ENCODE results near the gene DOCK7.

The DOCK7 gene

DNA sequence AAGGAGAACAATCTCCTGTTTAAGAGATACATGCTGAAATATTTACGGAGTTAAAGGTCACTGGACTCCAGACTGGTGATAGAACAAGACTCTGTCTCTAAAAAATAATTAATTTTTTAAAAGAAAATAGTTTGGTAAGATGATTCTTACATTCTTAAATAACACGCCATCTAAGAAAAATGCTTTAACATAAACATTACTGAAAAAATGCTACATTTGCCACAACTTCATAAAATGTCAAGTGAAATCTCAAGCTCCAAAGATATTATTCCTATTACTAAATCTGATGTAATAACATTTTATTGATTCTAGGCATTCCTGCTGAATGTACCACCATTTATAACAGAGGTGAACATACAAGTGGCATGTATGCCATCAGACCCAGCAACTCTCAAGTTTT, 86.7 kb downstream of the DOCK7 start:
- TF ChIP-seq, protein P1, sequence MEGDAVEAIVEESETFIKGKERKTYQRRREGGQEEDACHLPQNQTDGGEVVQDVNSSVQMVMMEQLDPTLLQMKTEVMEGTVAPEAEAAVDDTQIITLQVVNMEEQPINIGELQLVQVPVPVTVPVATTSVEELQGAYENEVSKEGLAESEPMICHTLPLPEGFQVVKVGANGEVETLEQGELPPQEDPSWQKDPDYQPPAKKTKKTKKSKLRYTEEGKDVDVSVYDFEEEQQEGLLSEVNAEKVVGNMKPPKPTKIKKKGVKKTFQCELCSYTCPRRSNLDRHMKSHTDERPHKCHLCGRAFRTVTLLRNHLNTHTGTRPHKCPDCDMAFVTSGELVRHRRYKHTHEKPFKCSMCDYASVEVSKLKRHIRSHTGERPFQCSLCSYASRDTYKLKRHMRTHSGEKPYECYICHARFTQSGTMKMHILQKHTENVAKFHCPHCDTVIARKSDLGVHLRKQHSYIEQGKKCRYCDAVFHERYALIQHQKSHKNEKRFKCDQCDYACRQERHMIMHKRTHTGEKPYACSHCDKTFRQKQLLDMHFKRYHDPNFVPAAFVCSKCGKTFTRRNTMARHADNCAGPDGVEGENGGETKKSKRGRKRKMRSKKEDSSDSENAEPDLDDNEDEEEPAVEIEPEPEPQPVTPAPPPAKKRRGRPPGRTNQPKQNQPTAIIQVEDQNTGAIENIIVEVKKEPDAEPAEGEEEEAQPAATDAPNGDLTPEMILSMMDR (IDR thresholded peaks at IDR 0.05; ENCODE audit: low read depth, low read length, poor library complexity, severe bottlenecking) = no peak
- no peak for TF ChIP-seq EZH2phosphoT487 (IDR thresholded peaks at IDR 0.05; ENCODE audit: borderline replicate concordance, low read length)
- H3K9me2 ChIP-seq (replicated peaks; ENCODE audit: control insufficient read depth, low read length) = no peaks in the 10 kb centered on the region
- H3K4me1 ChIP-seq (ENCODE audit: control insufficient read depth, low read length) = no peaks in the 10 kb centered on the region

DNA sequence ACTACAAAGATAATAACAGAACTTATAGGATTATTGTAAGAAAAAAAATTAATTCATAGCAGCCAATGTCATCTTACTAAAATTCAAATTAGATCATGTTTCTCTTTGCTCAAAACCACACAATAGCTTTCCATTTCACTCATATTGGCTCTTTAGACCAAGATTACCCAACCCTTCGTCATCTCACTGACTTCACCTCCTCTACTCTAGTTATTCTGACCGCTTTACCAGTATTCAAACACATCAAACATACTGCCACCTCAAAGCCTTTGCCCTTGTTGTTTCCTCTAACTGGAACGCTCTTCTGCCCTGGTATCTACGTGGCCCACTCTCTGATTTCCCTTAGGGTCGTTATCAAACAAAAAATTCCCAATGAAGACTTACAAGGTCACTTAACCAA, 89.1 kb downstream of the DOCK7 start:
- no peaks in the 10 kb centered on the region for H3K4me1 ChIP-seq (ENCODE audit: control insufficient read depth, low read length)
- TF ChIP-seq EZH2phosphoT487 (IDR thresholded peaks at IDR 0.05; ENCODE audit: borderline replicate concordance, low read length) = no peak
- TF ChIP-seq, protein P1 (IDR thresholded peaks at IDR 0.05; ENCODE audit: low read depth, low read length, poor library complexity, severe bottlenecking) = no peak
- no peak overlapping the region for H3K4me3 ChIP-seq (ENCODE audit: low read length)
- no peak overlapping the region for H3K4me2 ChIP-seq (ENCODE audit: low read length)
- H3K9me3 ChIP-seq (ENCODE audit: control insufficient read depth, insufficient read depth, low read length) = no peaks in the 10 kb centered on the region
- no peaks in the 10 kb centered on the region for H4K20me1 ChIP-seq (ENCODE audit: control insufficient read depth, insufficient read depth, low read depth, low read length)
- no peaks in the 10 kb centered on the region for H3K36me3 ChIP-seq (ENCODE audit: control insufficient read depth, low read length)
- no peaks in the 10 kb centered on the region for H3K27me3 ChIP-seq (ENCODE audit: control insufficient read depth, low read length)
- H3K79me2 ChIP-seq (ENCODE audit: control insufficient read depth, low read length) = no peaks in the 10 kb centered on the region
- H3K27ac ChIP-seq (ENCODE audit: low read depth, low read length) = no peak overlapping the region
- no peaks in the 10 kb centered on the region for H3K9me2 ChIP-seq (replicated peaks; ENCODE audit: control insufficient read depth, low read length)
- no peaks in the 10 kb centered on the region for H3F3A ChIP-seq (ENCODE audit: control insufficient read depth, insufficient read depth)

More for the DNA sequence above, 86.7 kb downstream of the DOCK7 start:
- Histone ChIP-seq H3K4me2 (ENCODE audit: low read length) (no peak overlapping the region), H3K27me3 (ENCODE audit: control insufficient read depth, low read length) (no peaks in the 10 kb centered on the region), H3K27ac (ENCODE audit: low read depth, low read length) (no peak overlapping the region), H4K20me1 (ENCODE audit: control insufficient read depth, insufficient read depth, low read depth, low read length) (no peaks in the 10 kb centered on the region), H3K9me3 (ENCODE audit: control insufficient read depth, insufficient read depth, low read length) (no peaks in the 10 kb centered on the region), H3K79me2 (ENCODE audit: control insufficient read depth, low read length) (no peaks in the 10 kb centered on the region), H3F3A (ENCODE audit: control insufficient read depth, insufficient read depth) (no peaks in the 10 kb centered on the region), H3K4me3 (ENCODE audit: low read length) (no peak overlapping the region), H3K36me3 (ENCODE audit: control insufficient read depth, low read length) (no peaks in the 10 kb centered on the region)

DNA sequence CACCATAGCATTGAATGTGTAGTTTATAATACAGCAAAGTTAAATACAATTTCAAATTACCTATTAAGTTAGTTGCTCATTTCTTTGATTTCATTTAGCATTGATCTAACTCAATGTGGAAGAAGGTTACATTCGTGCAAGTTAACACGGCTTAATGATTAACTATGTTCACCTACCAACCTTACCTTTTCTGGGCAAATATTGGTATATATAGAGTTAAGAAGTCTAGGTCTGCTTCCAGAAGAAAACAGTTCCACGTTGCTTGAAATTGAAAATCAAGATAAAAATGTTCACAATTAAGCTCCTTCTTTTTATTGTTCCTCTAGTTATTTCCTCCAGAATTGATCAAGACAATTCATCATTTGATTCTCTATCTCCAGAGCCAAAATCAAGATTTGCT, 90.9 kb downstream of the DOCK7 start, which contains the start of gene ANGPTL3:
TSS of gene ANGPTL3 (plus strand) at position 240 of the 400 bp plus-strand sequence. CDS start at position 287, 47 bp downstream.
- Histone ChIP-seq H3K79me2 (ENCODE audit: control insufficient read depth, low read length) (no peaks in the 10 kb centered on the region), H3K36me3 (ENCODE audit: control insufficient read depth, low read length) (no peaks in the 10 kb centered on the region), H3K4me3 (ENCODE audit: low read length) (no peak within 1 kb of the TSS), H3K9me2 (replicated peaks; ENCODE audit: control insufficient read depth, low read length) (no peaks in the 10 kb centered on the region), H4K20me1 (ENCODE audit: control insufficient read depth, insufficient read depth, low read depth, low read length) (no peaks in the 10 kb centered on the region), H3K4me2 (ENCODE audit: low read length) (no peak within 1 kb of the TSS), H3K27me3 (ENCODE audit: control insufficient read depth, low read length) (no peaks in the 10 kb centered on the region), H3K9me3 (ENCODE audit: control insufficient read depth, insufficient read depth, low read length) (no peaks in the 10 kb centered on the region), H3K27ac (ENCODE audit: low read depth, low read length) (no peak within 1 kb of the TSS), H3F3A (ENCODE audit: control insufficient read depth, insufficient read depth) (no peaks in the 10 kb centered on the region), H3K4me1 (ENCODE audit: control insufficient read depth, low read length) (no peaks in the 10 kb centered on the region)
- TF ChIP-seq, protein P1 (IDR thresholded peaks at IDR 0.05; ENCODE audit: low read depth, low read length, poor library complexity, severe bottlenecking) = no peak
- no peak for TF ChIP-seq EZH2phosphoT487 (IDR thresholded peaks at IDR 0.05; ENCODE audit: borderline replicate concordance, low read length)

Data from DOHH2 (cell line).